ENCODE results near the gene WDR45B. TPM values are rescaled to one million over a fixed set of nuclear protein-coding genes. Genes with fewer than 3 reads are reported as not detected.

Gene WDR45B
- total RNA-seq, 2 donors from 2014 or later: 75.3 to 79.1 TPM

- DNase-seq: no peak
- Mint-ChIP-seq H3K36me3 (ENCODE audit: low read depth) (no peaks in the 10 kb centered on the region), H3K27me3 (ENCODE audit: insufficient read depth) (peaks cover 10% of the 10 kb centered on the region), H3K9me3 (no peaks in the 10 kb centered on the region), H3K4me3 (no peak overlapping the region), H3K4me1 (no peaks in the 10 kb centered on the region), H3K27ac (no peak overlapping the region)
- no peak overlapping the region for H3K9ac ChIP-seq (ENCODE audit: extremely low read depth, low read length, poor library complexity, severe bottlenecking)
- H3K4me1 ChIP-seq (ENCODE audit: control insufficient read depth, insufficient read depth, low read length): no peaks in the 10 kb centered on the region
- no peak for TF ChIP-seq CTCF (conservative IDR thresholded peaks at IDR 0.05)
- no peaks in the 10 kb centered on the region for H3K36me3 ChIP-seq (ENCODE audit: control insufficient read depth, insufficient read depth, low read length)
- H3K27me3 ChIP-seq (ENCODE audit: control insufficient read depth, insufficient read depth, low read length, poor library complexity, severe bottlenecking): no peaks in the 10 kb centered on the region
- no peaks in the 10 kb centered on the region for H3K9me3 ChIP-seq (ENCODE audit: control insufficient read depth, low read length)
- no peak overlapping the region for H3K27ac ChIP-seq (ENCODE audit: low read depth, low read length)
- no peak overlapping the region for H3K4me3 ChIP-seq (ENCODE audit: low read length)
- 91 to 94% methylated on average over 22 to 30 of the region's 30 CpGs for WGBS, 2 experiments (ENCODE audit: insufficient coverage in 1 of 2, insufficient read length in 1 of 2)
Observed at GRCh38 chr17:82653651-82654528, 5.6 kb upstream of the WDR45B start.

GRCh38 chr17:82650723-82651122 is 2.5 kb upstream of the WDR45B start:
- no peak for TF ChIP-seq CTCF (conservative IDR thresholded peaks at IDR 0.05)
- H3K9me3 Mint-ChIP-seq: no peaks in the 10 kb centered on the region
- H3K36me3 Mint-ChIP-seq (ENCODE audit: low read depth): peaks cover 2% of the 10 kb centered on the region
- Histone ChIP-seq H3K4me1 (ENCODE audit: control insufficient read depth, insufficient read depth, low read length) (no peaks in the 10 kb centered on the region), H3K9me3 (ENCODE audit: control insufficient read depth, low read length) (no peaks in the 10 kb centered on the region), H3K9ac (ENCODE audit: extremely low read depth, low read length, poor library complexity, severe bottlenecking) (no peak overlapping the region), H3K36me3 (ENCODE audit: control insufficient read depth, insufficient read depth, low read length) (no peaks in the 10 kb centered on the region), H3K4me3 (ENCODE audit: low read length) (no peak overlapping the region), H3K27me3 (ENCODE audit: control insufficient read depth, insufficient read depth, low read length, poor library complexity, severe bottlenecking) (no peaks in the 10 kb centered on the region), H3K27ac (ENCODE audit: low read depth, low read length) (no peak overlapping the region)
- H3K27ac Mint-ChIP-seq: no peak overlapping the region
- H3K4me3 Mint-ChIP-seq: no peak overlapping the region
- peaks cover 4% of the 10 kb centered on the region for H3K4me1 Mint-ChIP-seq
- peaks cover 10% of the 10 kb centered on the region for H3K27me3 Mint-ChIP-seq (ENCODE audit: insufficient read depth)
- no peak for DNase-seq
- WGBS, 2 experiments (ENCODE audit: insufficient coverage in 1 of 2, insufficient read length in 1 of 2): 88 to 96% methylated on average over 4 to 9 of the region's 10 CpGs

GRCh38 chr17:82649501-82650261 is 1.4 kb upstream of the WDR45B start:
- no peaks in the 10 kb centered on the region for H3K4me1 ChIP-seq (ENCODE audit: control insufficient read depth, insufficient read depth, low read length)
- no peak overlapping the region for H3K4me3 ChIP-seq (ENCODE audit: low read length)
- H3K27ac Mint-ChIP-seq: no peak overlapping the region
- H3K27ac ChIP-seq (ENCODE audit: low read depth, low read length): no peak overlapping the region
- peaks cover 7% of the 10 kb centered on the region for H3K36me3 Mint-ChIP-seq (ENCODE audit: low read depth)
- no peaks in the 10 kb centered on the region for H3K9me3 ChIP-seq (ENCODE audit: control insufficient read depth, low read length)
- H3K36me3 ChIP-seq (ENCODE audit: control insufficient read depth, insufficient read depth, low read length): peaks cover 5% of the 10 kb centered on the region
- peaks cover 4% of the 10 kb centered on the region for H3K4me1 Mint-ChIP-seq
- H3K4me3 Mint-ChIP-seq: peak overlapping the region; percentile 39
- peak; percentile 69 for DNase-seq
- H3K27me3 ChIP-seq (ENCODE audit: control insufficient read depth, insufficient read depth, low read length, poor library complexity, severe bottlenecking): no peaks in the 10 kb centered on the region
- 89 to 92% methylated on average over 18 to 22 of the region's 22 CpGs for WGBS, 2 experiments (ENCODE audit: insufficient coverage in 1 of 2, insufficient read length in 1 of 2)
- H3K9me3 Mint-ChIP-seq: no peaks in the 10 kb centered on the region
- H3K27me3 Mint-ChIP-seq (ENCODE audit: insufficient read depth): peaks cover 10% of the 10 kb centered on the region
- H3K9ac ChIP-seq (ENCODE audit: extremely low read depth, low read length, poor library complexity, severe bottlenecking): no peak overlapping the region
- no peak for TF ChIP-seq CTCF (conservative IDR thresholded peaks at IDR 0.05)
